HG03442 (cell line): Measurements from ENCODE around the gene MFN2.
"Not testable (repeated sequence)": the region's sequence is repeated elsewhere in the genome, so short reads cannot be mapped to it uniquely, and the experiment has no call there.

Experiments
- ATAC-seq: cut with Tn5 transposase; IDR thresholded peaks from one replicate; pipeline ENCODE4 v1.9.1; 2021; ENCODE audit warnings: mild to moderate bottlenecking, moderate library complexity; ENCODE audit not compliant: unreplicated experiment

Gene MFN2

DNA sequence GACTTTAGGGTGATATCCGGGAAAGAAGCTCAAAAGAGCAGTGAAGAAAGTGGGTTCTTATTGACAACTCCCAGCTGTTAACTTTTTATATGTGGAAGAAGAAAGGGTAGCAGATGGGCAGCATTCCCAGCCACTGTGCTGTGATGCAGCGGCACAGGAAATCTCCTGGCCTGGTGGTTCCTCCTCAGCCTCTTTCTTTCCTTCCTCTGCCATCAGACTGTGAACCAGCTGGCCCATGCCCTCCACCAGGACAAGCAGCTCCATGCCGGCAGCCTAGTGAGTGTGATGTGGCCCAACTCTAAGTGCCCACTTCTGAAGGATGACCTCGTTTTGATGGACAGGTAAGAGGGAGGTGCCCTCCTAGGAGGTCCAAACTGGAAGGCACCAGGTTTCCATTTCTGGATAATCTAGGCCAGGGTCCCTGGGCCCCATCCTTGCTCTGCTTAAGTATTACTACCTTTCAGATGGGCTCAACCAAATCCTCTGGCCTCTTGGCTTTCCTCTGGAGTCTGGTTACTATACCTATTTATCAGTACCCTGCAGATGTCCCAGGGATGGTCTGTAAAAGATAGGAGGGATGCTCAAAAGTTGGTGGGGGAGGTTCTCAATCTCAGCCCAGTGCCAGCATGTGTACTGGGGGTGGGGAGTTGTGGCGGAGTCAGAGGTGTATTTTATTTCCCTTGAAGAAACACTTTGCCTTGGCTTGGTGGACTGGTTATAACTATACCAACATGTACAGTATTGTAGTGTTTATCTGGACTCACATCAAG lies 17.0 kb downstream of the MFN2 start:
- ATAC-seq: no peak

DNA sequence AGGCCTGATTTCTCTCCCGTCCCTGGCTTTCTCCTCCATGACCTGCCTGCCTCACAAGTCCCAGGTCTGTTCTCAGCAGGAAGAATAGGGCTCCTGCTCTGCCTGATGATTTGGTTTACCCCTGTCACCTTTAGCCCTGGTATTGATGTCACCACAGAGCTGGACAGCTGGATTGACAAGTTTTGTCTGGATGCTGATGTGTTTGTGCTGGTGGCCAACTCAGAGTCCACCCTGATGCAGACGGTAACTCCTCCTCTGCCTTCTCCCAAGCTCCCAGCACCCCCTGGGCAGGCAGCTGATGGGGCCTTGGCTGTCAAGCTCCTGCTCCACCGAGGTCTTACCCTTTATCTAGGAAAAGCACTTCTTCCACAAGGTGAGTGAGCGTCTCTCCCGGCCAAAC lies 18.4 kb downstream of the MFN2 start:
- no peak for ATAC-seq

DNA sequence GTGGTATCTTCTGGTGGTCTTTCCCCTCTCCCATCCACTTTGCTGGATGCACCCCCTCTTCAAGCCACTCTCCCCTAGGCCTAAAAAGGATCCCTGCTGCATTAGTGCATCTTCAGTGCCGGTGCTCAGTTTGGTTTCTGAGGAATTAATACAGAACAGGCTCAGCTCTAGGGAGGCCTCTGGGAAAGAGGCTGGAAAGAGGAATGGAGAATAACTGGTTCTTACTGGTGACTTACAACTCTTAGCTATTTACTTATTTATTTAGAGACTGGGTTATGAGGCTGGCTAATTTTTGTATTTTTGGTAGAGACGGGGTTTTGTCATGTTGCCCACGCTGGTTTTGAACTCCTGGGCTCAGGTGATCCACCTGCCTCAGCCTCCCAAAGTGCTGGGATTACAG lies 19.0 kb downstream of the MFN2 start:
- no peak for ATAC-seq

DNA sequence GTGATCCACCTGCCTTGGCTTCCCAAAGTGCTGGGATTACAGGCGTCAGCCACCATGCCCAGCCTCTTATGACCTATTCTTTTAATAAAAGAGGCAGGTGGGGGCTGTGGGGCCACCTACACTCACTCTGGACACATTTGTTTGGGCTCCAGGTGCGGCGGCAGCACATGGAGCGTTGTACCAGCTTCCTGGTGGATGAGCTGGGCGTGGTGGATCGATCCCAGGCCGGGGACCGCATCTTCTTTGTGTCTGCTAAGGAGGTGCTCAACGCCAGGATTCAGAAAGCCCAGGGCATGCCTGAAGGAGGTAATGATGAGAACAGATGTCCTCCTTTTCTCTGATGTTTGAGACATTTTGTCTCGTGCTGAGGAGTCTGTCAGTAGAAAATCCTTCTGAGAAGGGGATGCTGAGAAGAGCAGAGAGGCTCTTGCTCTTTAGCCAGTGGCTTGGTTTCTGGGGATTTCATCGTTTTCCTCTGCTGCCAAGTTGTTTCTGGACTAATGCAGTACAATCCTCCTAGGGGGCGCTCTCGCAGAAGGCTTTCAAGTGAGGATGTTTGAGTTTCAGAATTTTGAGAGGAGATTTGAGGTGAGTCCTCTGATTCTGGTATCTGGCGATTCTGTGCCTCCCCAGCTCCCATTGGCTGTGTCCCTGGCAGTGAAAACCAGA lies 21.1 kb downstream of the MFN2 start:
- no peak for ATAC-seq

DNA sequence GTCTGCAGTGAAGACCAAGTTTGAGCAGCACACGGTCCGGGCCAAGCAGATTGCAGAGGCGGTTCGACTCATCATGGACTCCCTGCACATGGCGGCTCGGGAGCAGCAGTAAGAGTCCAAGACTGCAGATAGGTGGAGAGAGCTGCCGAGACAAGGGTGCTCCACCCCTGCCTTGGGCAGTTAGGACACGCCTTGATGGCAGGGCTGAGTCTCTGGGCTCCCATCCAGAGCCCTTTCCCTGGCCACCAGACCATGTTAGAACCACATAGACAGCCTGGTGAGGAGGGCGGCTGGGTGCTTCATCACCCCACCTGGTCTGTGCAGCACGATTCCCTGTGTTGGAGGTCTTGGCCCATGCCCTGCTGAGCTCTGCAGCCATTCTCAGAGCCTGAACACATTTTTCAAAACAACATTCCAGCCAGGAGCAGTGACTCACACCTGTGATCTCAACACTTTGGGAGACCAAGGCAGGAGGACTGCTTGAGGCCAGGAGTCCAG lies 21.8 kb downstream of the MFN2 start:
- no peak for ATAC-seq

DNA sequence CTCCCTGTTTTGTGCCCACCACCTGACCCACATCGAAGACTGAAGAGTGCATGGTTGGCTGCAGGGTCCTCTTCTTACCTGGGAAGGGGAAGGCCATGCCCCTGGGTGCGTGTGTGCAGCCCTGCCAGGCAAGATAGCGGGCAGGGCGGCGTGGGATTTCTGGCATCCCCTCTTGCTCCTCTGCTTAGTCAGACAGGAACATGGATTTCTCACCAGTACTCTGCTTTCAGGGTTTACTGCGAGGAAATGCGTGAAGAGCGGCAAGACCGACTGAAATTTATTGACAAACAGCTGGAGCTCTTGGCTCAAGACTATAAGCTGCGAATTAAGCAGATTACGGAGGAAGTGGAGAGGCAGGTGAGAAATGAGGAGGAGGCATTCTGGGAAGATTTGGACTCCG lies 23.5 kb downstream of the MFN2 start:
- no peak for ATAC-seq

DNA sequence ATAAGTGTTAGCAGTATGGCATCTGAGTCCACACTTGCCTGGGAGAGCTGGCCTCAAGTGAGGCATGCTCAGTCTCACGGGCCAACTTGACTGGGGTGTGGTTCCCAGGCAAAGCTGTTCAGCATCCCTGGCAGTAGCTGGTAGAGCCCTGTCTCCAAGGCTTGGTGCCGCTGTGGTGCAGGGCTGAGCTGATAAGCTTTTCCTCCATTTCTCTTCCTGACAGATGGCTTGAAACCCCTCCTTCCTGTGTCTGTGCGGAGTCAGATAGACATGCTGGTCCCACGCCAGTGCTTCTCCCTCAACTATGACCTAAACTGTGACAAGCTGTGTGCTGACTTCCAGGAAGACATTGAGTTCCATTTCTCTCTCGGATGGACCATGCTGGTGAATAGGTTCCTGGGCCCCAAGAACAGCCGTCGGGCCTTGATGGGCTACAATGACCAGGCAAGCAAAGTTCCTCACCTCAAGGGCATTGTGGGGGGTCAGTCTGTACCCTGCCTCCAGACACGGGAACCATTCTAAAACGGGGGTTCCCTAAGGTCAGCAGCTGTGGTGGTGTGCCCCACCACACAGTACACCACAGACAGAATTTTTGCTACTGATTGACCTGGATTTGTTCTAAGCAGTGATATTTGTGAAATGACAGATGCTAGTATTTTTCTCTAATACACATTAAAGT lies 25.4 kb downstream of the MFN2 start:
- ATAC-seq: no peak

DNA sequence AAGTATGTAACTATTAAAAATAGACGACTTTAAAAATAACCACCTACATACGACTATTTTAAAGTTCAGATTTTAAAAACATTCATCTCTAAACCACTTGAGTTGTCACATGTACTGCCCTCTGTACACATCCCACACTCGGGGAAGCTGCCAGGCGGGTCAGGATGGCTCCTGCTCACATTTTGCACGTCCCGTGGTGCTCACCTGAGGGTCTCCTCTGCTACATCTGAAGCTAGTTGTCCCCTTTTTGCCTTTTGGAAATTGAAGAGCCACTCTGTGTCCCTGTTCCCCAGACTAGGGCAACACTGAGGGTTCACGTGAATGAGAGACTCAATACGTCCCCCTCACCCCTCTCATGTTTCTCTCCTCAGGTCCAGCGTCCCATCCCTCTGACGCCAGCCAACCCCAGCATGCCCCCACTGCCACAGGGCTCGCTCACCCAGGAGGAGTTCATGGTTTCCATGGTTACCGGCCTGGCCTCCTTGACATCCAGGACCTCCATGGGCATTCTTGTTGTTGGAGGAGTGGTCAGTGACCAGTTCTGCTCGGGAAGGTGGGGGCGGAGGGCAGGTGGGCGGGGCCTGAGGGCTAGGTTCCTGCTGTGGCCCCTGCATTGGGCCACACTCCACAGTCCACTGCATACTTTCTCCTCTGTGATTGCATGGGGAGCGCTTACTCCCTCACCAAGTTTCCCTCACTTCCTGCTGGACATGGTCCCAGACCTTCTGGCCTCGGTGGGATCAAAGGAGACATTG lies 26.1 kb downstream of the MFN2 start:
- no peak for ATAC-seq

DNA sequence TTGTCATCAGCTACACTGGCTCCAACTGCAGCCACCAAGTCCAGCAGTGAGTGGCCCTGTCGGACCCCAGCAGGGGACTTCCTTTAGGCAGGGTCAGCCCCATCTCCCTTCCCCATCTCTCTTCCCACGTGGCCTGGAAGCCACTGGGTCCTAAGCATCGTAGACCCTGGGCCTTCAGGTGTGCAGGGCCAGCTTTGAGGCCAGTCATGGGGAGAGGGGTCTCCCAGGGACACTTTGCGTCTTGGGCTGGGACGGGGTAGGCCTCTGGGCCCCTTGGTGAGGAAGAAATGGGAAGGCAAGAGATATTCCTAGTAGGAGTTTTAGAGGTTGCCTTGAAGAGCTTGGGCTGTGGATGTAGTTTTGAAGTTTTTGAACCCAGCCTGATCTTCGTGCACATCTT lies 27.0 kb downstream of the MFN2 start:
- ATAC-seq: no peak

DNA sequence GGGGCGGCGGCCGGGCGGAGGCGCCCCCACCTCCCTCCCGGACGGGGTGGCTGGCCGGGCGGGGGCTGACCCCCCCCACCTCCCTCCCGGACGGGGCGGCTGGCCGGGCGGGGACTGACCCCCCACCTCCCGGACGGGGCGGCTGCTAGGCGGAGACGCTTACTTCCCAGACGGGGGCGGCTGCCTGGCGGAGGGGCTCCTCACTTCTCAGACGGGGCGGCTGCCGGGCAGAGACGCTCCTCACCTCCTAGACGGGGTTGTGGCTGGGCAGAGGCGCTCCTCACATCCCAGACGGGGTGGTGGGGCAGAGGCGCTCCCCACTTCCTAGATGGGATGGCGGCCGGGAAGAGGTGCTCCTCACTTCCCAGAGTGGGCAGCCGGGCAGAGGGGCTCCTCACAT lies 28.1 kb downstream of the MFN2 start:
- ATAC-seq: not testable (repeated sequence)

DNA sequence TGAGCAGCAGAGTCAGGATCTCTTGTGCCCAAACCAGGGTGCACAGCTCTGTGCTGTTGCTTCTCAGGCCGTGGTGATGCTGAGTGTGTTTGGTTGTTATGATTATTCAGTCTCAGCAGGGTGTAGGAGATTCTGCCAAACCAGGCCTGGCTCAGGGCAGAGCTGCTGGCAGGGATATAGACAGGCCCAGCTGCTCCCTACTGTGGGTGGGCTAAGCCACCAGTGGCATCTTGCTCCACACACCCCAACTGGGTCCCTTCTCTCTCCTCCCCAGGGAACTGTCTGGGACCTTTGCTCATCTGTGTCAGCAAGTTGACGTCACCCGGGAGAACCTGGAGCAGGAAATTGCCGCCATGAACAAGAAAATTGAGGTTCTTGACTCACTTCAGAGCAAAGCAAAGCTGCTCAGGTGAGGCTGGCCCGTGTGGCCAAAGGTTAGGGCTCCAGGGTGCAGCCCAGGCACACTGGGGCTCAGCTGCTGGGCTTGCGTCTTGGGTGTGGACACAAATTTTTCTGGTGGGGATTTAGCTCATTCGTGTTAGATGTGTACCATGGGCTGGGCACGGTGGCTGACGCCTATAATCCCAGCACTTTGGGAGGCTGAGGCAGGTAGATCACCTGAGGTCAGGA lies 29.2 kb downstream of the MFN2 start:
- no peak for ATAC-seq

DNA sequence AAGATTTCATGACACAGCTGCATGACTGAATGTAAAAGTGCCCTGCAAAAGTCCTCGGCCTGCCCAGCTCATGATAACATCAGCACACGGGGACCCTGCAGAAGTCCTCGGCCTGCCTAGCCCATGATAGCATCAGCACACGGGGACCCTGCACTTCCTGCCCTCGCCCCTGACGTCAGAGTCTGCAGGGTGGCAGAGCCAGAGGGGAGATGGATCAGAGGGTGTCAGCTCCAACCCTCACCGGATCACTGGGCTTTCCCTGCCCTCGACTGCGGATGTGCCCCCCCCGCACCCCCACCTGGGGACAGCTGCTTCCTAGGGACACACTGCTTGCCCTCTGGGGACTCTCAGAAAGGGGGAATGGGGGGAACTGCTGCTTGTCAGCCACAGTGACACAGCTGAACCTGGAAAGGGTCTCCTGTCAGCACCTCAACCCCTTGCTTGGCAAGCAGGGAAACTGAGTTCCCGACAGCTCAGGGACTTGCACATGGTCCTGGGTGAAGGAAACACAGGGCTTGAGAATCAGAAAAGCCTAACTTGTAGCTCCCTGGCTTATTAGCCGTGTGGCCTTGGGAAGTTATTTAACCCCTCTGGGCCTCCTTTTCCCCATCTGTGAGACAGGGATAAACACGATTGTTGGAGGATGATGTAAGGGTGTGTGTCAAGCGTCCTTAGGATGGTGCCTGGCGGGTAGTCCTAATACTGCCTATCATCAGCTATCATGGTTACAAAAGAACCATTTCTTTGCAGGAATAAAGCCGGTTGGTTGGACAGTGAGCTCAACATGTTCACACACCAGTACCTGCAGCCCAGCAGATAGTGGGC lies 30.7 kb downstream of the MFN2 start:
- no peak for ATAC-seq

DNA sequence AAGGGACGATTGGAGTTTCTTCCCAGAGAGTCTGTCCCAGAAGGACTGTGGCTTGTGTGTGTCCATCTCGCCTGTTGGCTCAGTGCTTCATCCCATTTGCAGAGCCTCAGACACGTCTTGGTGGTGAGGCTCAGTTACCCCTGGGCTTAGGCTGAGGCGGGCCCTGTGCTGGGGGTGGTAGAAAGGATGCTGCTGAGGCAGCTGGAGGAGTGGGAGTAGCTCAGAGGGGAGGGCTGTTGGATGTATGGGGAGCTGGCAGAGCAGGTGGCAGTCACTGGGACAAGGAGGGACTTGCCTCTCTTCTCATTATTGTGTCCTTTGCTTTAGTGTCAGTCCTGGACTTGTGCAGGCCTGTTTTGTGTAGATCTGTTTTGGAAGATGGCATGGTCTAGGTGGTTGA lies 31.8 kb downstream of the MFN2 start:
- ATAC-seq: no peak

DNA sequence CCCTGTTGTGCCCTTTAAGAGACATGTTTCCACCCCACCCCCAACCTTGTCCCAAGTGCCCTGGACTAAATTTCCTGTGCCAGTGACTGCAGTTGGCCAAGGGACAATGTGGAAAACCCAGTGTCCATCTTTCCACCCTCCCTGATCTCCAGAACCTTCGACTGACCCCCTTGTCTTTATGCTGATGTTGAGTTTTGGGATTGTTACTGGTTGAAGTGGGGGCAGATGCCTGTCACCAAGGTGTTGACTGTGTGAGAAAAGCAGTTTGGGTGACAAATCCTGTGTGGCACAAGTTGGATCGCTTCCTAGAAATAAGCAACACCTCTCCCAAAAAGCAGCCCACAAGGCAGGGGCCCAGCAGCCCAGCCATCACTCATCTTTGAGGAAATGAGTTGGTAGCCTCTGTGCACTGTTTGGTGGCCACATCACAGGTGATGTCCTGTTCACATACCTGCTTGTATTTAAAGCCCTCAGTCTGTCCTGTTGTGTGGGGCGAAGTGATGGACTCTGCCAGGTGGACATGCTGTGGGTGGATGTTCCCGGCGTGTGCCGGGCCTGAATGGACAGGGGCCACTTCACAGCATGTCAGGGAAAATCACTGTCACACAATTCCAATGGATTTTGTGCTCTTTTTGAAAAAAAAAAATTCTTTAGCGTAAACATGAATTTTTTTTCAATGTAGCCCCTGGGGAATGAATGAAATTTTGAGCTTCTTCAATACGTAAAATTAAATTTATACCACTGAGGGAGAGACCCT lies 32.5 kb downstream of the MFN2 start:
- no peak for ATAC-seq

DNA sequence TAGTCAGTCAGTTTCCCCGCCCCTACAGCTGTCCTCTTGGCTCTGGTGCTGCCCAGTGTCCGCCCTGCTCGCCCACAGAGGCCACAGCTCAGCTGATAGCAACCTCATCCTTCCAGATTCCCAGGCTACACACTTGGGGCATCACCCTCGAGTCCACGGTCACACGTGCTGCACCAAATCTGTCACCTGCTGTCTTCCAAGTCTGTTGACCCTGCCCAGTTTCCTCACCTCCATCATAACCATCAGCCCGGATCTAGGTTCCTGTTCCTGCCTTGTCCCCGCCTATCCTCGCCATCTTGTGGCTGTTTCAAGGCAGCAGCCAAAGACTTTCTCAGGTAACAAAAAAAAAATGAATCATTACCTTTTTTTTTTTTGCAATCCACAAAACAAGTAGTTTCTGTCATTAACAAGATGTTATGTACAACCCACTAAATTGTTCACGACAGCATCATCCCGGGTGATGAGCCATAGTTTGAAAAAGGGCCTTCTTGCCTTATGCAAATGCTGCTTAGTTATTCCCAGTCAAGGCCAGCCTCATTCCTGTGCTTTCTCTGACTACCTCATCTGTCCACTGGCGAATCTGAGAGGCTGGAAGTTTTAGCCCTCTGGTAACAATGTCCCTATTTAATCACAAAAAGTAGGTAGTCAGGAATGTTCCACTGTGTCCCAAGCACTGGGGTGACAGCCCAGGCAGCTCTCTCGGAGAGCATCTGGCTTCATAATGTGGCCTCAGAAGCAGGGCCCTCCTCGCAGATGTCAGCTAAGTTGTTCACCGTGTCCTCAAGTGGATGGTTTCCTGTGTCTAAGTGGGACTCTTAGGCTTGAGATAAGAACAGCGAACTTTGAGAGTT lies 34.1 kb downstream of the MFN2 start:
- no peak for ATAC-seq

DNA sequence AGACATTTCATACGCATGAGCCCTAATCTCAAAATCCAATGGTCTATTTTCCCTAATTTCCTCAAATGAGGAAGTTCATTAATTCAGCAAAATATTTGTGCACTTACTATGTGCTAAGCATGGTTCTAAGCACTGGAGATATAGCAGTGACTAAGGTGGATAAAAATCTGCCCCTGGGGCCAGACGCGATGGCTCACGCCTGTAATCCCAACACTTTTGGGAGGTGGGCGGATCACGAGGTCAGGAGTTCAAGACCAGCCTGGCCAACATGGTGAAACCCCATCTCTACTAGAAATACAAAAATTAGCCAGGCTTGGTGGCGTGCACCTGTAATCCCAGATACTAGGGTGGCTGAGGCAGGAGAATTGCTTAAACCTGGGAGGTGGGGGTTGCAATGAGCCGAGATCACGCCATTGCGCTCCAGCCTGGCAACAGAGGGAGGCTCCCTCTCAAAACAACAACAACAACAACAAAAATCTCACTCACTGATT lies 34.8 kb downstream of the MFN2 start:
- no peak for ATAC-seq

DNA sequence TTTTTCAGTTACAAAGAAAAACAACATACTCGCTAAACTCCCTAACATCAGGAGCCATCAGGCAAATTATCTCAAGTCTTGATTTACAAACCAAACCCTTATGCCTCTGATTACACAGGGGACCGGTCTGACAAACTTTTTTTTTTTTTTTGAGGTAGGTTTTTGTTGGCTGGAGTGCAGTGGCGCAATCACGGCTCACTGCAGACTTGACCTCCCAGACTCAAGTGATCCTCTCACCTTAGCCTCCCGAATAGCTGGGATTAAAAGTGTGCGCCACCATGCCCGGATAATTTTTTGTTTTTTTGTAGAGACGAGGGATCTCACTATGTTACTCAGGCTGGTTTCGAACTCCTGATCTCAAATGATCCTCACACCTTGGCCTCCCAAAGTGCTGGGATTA lies 35.3 kb downstream of the MFN2 start:
- ATAC-seq: no peak

DNA sequence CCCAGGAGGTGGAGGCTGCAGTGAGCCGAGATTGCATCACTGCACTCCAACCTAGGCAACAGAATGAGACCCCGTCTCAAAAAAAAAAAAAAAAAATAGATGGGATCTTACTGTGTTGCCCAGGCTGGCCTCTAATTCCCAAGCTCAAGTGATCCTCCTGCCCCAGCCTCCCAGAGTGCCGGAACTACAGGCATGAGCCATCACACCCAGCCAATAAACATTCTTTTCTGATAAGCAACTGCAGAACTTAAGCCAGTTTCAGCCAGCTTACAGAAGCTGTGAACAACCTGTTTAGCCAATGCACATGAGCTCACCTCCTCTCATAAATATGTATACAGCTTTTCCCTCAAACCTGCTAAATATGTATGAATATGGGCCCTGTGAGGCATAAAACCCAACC lies 35.9 kb downstream of the MFN2 start:
- no peak for ATAC-seq
